Spleen (tissue), 7 donors: ENCODE data around the gene AQP2.

ENCODE experiments used
- CTCF ChIP-seq, 11 experiments: fragments of 200-600 bp in 7 of 11; fragments of 450-650 bp in 4 of 11; sonication (generic) in 4 of 11; IDR thresholded peaks in 8 of 11; conservative IDR thresholded peaks in 3 of 11; 1 replicate in 7 of 11; 2 replicates in 4 of 11; pipeline versions ENCODE4 v1.4.0 to v1.8.0; 2016 to 2021; ENCODE audit warnings: antibody characterized with exemption in 11 of 11, inconsistent platforms in 4 of 11, mild to moderate bottlenecking in 1 of 11
- POLR2A ChIP-seq, 3 donors: fragments of 450-650 bp; IDR thresholded peaks; one replicate each; pipeline ENCODE4 v1.5.1; 2017; ENCODE audit warnings: antibody characterized with exemption in 3 of 3, mild to moderate bottlenecking in 1 of 3
- POLR2AphosphoS5 ChIP-seq, 3 donors: sonication (generic); formaldehyde crosslinking; IDR thresholded peaks; one replicate each; pipeline ENCODE4 v1.5.1; 2017; ENCODE audit warnings: antibody characterized with exemption in 3 of 3
- donor health status: DM: no; HTN: no; CAD: no; lungs with moderate emphysema.
- donor health status: DM: no; HTN: no; CAD: no.
- donor health status: DM: no; HTN: no; CAD: no.

- TF ChIP-seq CTCF (IDR thresholded peaks at IDR 0.05 in 8 of 11, conservative IDR thresholded peaks at IDR 0.05 in 3 of 11) (no peak), POLR2A (IDR thresholded peaks at IDR 0.05) (no peak), POLR2AphosphoS5 (IDR thresholded peaks at IDR 0.05) (no peak)
These were observed 8.7 kb upstream of the AQP2 start for GRCh38 chr12:49941556-49942511.
